H1 (cell line): ENCODE data around the gene SCOC. TPM values are rescaled to one million over a fixed set of nuclear protein-coding genes. Genes with fewer than 3 reads are reported as not detected.
A peak's percentile ranks its signal among the peaks of the same experiment; 100 is the strongest.

ENCODE experiments used
- CTCF ChIA-PET: fragments of 300-600 bp; sonication (Branson Sonifier 250); formaldehyde crosslinking; loops from one replicate; lab custom pipeline; 2021; ENCODE audit not compliant: partially characterized antibody; lab: Charles Lee
- POLR2A ChIA-PET: fragments of 300-600 bp; sonication (Branson Sonifier 250); formaldehyde crosslinking; loops from one replicate; lab custom pipeline; 2021; ENCODE audit warnings: inconsistent platforms; ENCODE audit not compliant: partially characterized antibody; lab: Charles Lee
- DNase-seq, 2 experiments: peaks; one replicate each; pipeline versions ENCODE4 v3.0.0 to v3.0.0-alpha.2; 2010 to 2022; ENCODE audit warnings: low spot score in 2 of 2, low read depth in 1 of 2, mixed read lengths in 1 of 2
- FAIRE-seq: peaks from 2 replicates; lab custom pipeline; 2011; peaks lifted over from hg19 to GRCh38; lab: Jason Lieb, UNC
- H2AFZ ChIP-seq: 2 replicates; pipeline ENCODE4 v1.8.1; 2012; ENCODE audit warnings: low read length, inconsistent platforms
- H2AK5ac ChIP-seq: 2 replicates; pipeline ENCODE4 v1.6.1; 2013; ENCODE audit warnings: low read depth, low read length
- H2BK120ac ChIP-seq: replicated peaks from 2 replicates; pipeline ENCODE3; 2013; ENCODE audit warnings: low read depth, low read length, inconsistent platforms
- H2BK12ac ChIP-seq: 2 replicates; pipeline ENCODE4 v1.6.1; 2013; ENCODE audit warnings: low read depth, low read length
- H2BK15ac ChIP-seq: 2 replicates; pipeline ENCODE4 v1.6.1; 2013; ENCODE audit warnings: low read length
- H2BK20ac ChIP-seq: 2 replicates; pipeline ENCODE4 v1.6.1; 2013; ENCODE audit warnings: low read length
- H2BK5ac ChIP-seq: 2 replicates; pipeline ENCODE4 v1.6.1; 2013; ENCODE audit warnings: low read depth, low read length
- H3K14ac ChIP-seq: 2 replicates; pipeline ENCODE4 v1.6.1; 2013; ENCODE audit warnings: inconsistent platforms; ENCODE audit not compliant: insufficient read length
- H3K18ac ChIP-seq: 2 replicates; pipeline ENCODE4 v1.6.1; 2013; ENCODE audit warnings: low read length; ENCODE audit errors: extremely low read depth
- H3K23ac ChIP-seq: 2 replicates; pipeline ENCODE4 v1.6.1; 2013; ENCODE audit warnings: inconsistent platforms; ENCODE audit not compliant: insufficient read length
- H3K23me2 ChIP-seq: 2 replicates; pipeline ENCODE4 v1.6.1; 2013; ENCODE audit warnings: low read depth, low read length
- H3K27ac ChIP-seq: 2 replicates; pipeline ENCODE4 v1.6.1; 2011; ENCODE audit warnings: low read depth, low read length, inconsistent platforms
- H3K27me3 ChIP-seq, 4 experiments: replicated peaks in 1 of 4; 1 replicate in 1 of 4; 2 replicates in 3 of 4; pipeline versions ENCODE4 v1.6.1 to v1.8.1; 2011 to 2013; ENCODE audit warnings: low read length in 3 of 4, mild to moderate bottlenecking in 3 of 4, inconsistent platforms in 2 of 4, mixed read lengths in 2 of 4, moderate library complexity in 1 of 4; ENCODE audit not compliant: control insufficient read depth in 3 of 4, insufficient read depth in 3 of 4; ENCODE audit errors: extremely low read depth in 1 of 4
- H3K36me3 ChIP-seq, 4 experiments: 2 replicates each; pipeline versions ENCODE4 v1.6.1 to v1.8.1; 2011 to 2013; ENCODE audit warnings: mild to moderate bottlenecking in 4 of 4, low read length in 3 of 4, moderate library complexity in 2 of 4, control low read depth in 1 of 4, inconsistent platforms in 1 of 4; ENCODE audit not compliant: insufficient read depth in 4 of 4, control insufficient read depth in 2 of 4
- H3K4ac ChIP-seq: replicated peaks from 2 replicates; pipeline ENCODE3; 2013; ENCODE audit warnings: low read length, low read depth, mixed read lengths, inconsistent platforms; ENCODE audit not compliant: insufficient read length
- H3K4me1 ChIP-seq, 4 experiments: replicated peaks in 1 of 4; 1 replicate in 1 of 4; 2 replicates in 3 of 4; pipeline versions ENCODE4 v1.6.1 to v1.8.1; 2011 to 2013; ENCODE audit warnings: low read length in 3 of 4, inconsistent platforms in 2 of 4, mixed read lengths in 1 of 4; ENCODE audit not compliant: insufficient read depth in 4 of 4, control insufficient read depth in 3 of 4
- H3K4me2 ChIP-seq, 2 experiments: 2 replicates each; pipeline versions ENCODE4 v1.6.1 to v1.8.1; 2011 to 2013; ENCODE audit warnings: low read depth in 2 of 2, low read length in 2 of 2, control low read depth in 1 of 2, inconsistent platforms in 1 of 2, mild to moderate bottlenecking in 1 of 2; ENCODE audit not compliant: insufficient read depth in 1 of 2
- H3K4me3 ChIP-seq, 4 experiments: fragments of 200-600, 300-600 bp in 1 of 4; sonication (generic), shearing (Covaris generic), sonication (Bioruptor Twin) in 1 of 4; 2 replicates each; pipeline versions ENCODE4 v1.5.1 to v1.8.1; 2011 to 2016; ENCODE audit warnings: low read length in 4 of 4, low read depth in 3 of 4, control low read depth in 2 of 4, inconsistent platforms in 2 of 4, mild to moderate bottlenecking in 2 of 4, mixed read lengths in 1 of 4, moderate library complexity in 1 of 4; ENCODE audit not compliant: insufficient read depth in 2 of 4; ENCODE audit errors: extremely low read depth in 1 of 4
- H3K56ac ChIP-seq: replicated peaks from 2 replicates; pipeline ENCODE3; 2013; ENCODE audit warnings: low read depth, mild to moderate bottlenecking, mixed read lengths, low read length, inconsistent platforms; ENCODE audit not compliant: insufficient read length
- H3K79me1 ChIP-seq: 2 replicates; pipeline ENCODE4 v1.6.1; 2013; ENCODE audit warnings: low read depth, low read length, control low read depth
- H3K79me2 ChIP-seq, 2 experiments: 2 replicates each; pipeline versions ENCODE4 v1.6.1 to v1.8.1; 2012 to 2013; ENCODE audit warnings: low read length in 2 of 2, mild to moderate bottlenecking in 2 of 2, inconsistent platforms in 1 of 2; ENCODE audit not compliant: insufficient read depth in 2 of 2, control insufficient read depth in 1 of 2
- H3K9ac ChIP-seq, 4 experiments: replicated peaks in 1 of 4; 1 replicate in 1 of 4; 2 replicates in 3 of 4; pipeline versions ENCODE4 v1.6.1 to v1.8.1; 2011 to 2013; ENCODE audit warnings: low read depth in 3 of 4, low read length in 3 of 4, control low read depth in 2 of 4, mild to moderate bottlenecking in 2 of 4, moderate library complexity in 2 of 4, inconsistent platforms in 1 of 4; ENCODE audit errors: extremely low read depth in 1 of 4
- H3K9me3 ChIP-seq, 2 experiments: 2 replicates each; pipeline versions ENCODE4 v1.6.1 to v1.8.1; 2012 to 2013; ENCODE audit warnings: mild to moderate bottlenecking in 2 of 2, moderate library complexity in 2 of 2, control low read depth in 1 of 2, inconsistent platforms in 1 of 2, low read depth in 1 of 2, low read length in 1 of 2, mixed read lengths in 1 of 2; ENCODE audit not compliant: insufficient read depth in 2 of 2
- H4K20me1 ChIP-seq, 2 experiments: replicated peaks in 1 of 2; 2 replicates each; pipeline versions ENCODE3 to v1.8.1; 2011 to 2013; ENCODE audit warnings: inconsistent platforms in 2 of 2, low read length in 2 of 2, mild to moderate bottlenecking in 1 of 2; ENCODE audit not compliant: insufficient read depth in 2 of 2, control insufficient read depth in 1 of 2
- H4K5ac ChIP-seq: 2 replicates; pipeline ENCODE4 v1.6.1; 2013; ENCODE audit warnings: low read length, low read depth, mixed read lengths, inconsistent platforms; ENCODE audit not compliant: insufficient read length
- H4K8ac ChIP-seq: 2 replicates; pipeline ENCODE4 v1.8.0; 2013; ENCODE audit warnings: mild to moderate bottlenecking, moderate library complexity, low read length, inconsistent platforms; ENCODE audit not compliant: insufficient read depth; ENCODE audit errors: extremely low read depth
- H4K91ac ChIP-seq: replicated peaks from 2 replicates; pipeline ENCODE3; 2013; ENCODE audit warnings: low read length, mixed read lengths, inconsistent platforms; ENCODE audit not compliant: insufficient read length
- CREB1 ChIP-seq: IDR thresholded peaks from 2 replicates; pipeline ENCODE4 v1.6.1; 2012; ENCODE audit warnings: inconsistent platforms
- CTCF ChIP-seq, 3 experiments: IDR thresholded peaks; 1 replicate in 2 of 3; 2 replicates in 1 of 3; pipeline versions ENCODE4 v1.5.1 to v1.6.1; 2011; ENCODE audit warnings: low read length in 3 of 3, mild to moderate bottlenecking in 3 of 3, inconsistent platforms in 2 of 3, low read depth in 1 of 3, moderate library complexity in 1 of 3; ENCODE audit not compliant: insufficient read depth in 1 of 3; ENCODE audit errors: control extremely low read depth in 1 of 3
- FOSL1 ChIP-seq: IDR thresholded peaks from 2 replicates; pipeline ENCODE4 v1.6.1; 2011; ENCODE audit warnings: mild to moderate bottlenecking, low read depth, low read length, moderate library complexity; ENCODE audit not compliant: insufficient read depth
- HDAC2 ChIP-seq, 2 experiments: fragments of 300-600 bp in 1 of 2; sonication (generic) in 1 of 2; IDR thresholded peaks; 2 replicates each; pipeline ENCODE4 v1.6.1; 2011 to 2012; ENCODE audit warnings: low read depth in 2 of 2, low read length in 2 of 2, mild to moderate bottlenecking in 2 of 2, moderate library complexity in 2 of 2, borderline replicate concordance in 1 of 2, inconsistent platforms in 1 of 2
- KDM1A ChIP-seq: fragments of 200-600, 300-600 bp; sonication (generic); IDR thresholded peaks from 2 replicates; pipeline ENCODE4 v1.7.1; 2016; ENCODE audit warnings: mild to moderate bottlenecking, low read length, borderline replicate concordance
- KDM5A ChIP-seq: fragments of 200-600 bp; IDR thresholded peaks from 2 replicates; pipeline ENCODE4 v1.7.1; 2012; ENCODE audit warnings: mild to moderate bottlenecking, low read length, inconsistent platforms, mixed read lengths
- RAD21 ChIP-seq, 2 experiments: IDR thresholded peaks in 1 of 2; conservative IDR thresholded peaks in 1 of 2; 2 replicates each; pipeline ENCODE4 v1.6.1; 2011; ENCODE audit warnings: low read depth in 2 of 2, low read length in 2 of 2, improper control_type of control experiment in 1 of 2, inconsistent platforms in 1 of 2, mild to moderate bottlenecking in 1 of 2, moderate library complexity in 1 of 2
- SRF ChIP-seq: IDR thresholded peaks from 2 replicates; pipeline ENCODE4 v1.6.1; 2011; ENCODE audit warnings: mild to moderate bottlenecking, low read depth, low read length, moderate library complexity
- WGBS, 2 experiments: shearing (Covaris generic) in 1 of 2; methylation state at CpG; one replicate each; pipeline versions ENCODE4 v1.1.6 to v1.1.7; 2013 to 2015; ENCODE audit warnings: low lambda C conversion rate in 2 of 2, mixed read lengths in 2 of 2, inconsistent platforms in 1 of 2, low coverage in 1 of 2, missing lambda C conversion rate in 1 of 2; ENCODE audit not compliant: insufficient replicate concordance in 2 of 2, insufficient coverage in 1 of 2, insufficient read length in 1 of 2; ENCODE audit errors: extremely low coverage in 1 of 2, missing lambda C conversion rate in 1 of 2; 5-methylcytosine and 5-hydroxymethylcytosine counted together
- polyA plus RNA-seq, 7 experiments: library from polyadenylated mRNA; depleted of rRNA in 3 of 7; stranded (reverse) in 5 of 7; unstranded in 2 of 7; fragments of >200 nt in 5 of 7; fragments of 200-250 nt in 2 of 7; gene quantifications; 1 replicate in 5 of 7; 2 replicates in 1 of 7; 4 replicates in 1 of 7; pipeline versions ENCODE4 v1.2.1 to v1.2.3, GENCODE V29; 2011 to 2013; ENCODE audit warnings: missing spikeins in 2 of 7, mixed read lengths in 2 of 7
- total RNA-seq: library from RNA; stranded (reverse); fragmentation: NEBNext Ultra II Directional; extraction: Animal tissue kit (Norgen Biotek cat#: 25700); gene quantifications from 2 replicates; pipeline ENCODE4 v1.2.1, GENCODE V29; 2021

The SCOC gene
- total and polyA plus RNA-seq, 2 of the 8 experiments (the other 6 are each of a cell fraction or from before 2014, with no cell fraction given): 12.1 to 33.4 TPM

- POLR2A ChIA-PET: interaction anchor here (1.6 kb wide), 1 partner anchor 10 kb away, joined by 3 read pairs; no protein-coding TSS in a partner anchor
- no peak for TF ChIP-seq KDM5A
- 0 out of 2 replicates have a peak, but pooled peaks have one; percentile 22 for TF ChIP-seq CREB1
- TF ChIP-seq FOSL1: no peak
- TF ChIP-seq RAD21 (IDR thresholded peaks at IDR 0.05 in 1 of 2, conservative IDR thresholded peaks at IDR 0.05 in 1 of 2; ENCODE audit: low read depth in 2 of 2, low read length in 2 of 2): peak; percentile 63 to 68
- TF ChIP-seq CTCF (IDR thresholded peaks at IDR 0.05; ENCODE audit: control extremely low read depth in 1 of 3, insufficient read depth in 1 of 3, low read depth in 1 of 3, low read length in 3 of 3): peak; percentile 66 to 91 (median 83)
- no peak for TF ChIP-seq HDAC2 (IDR thresholded peaks at IDR 0.05; ENCODE audit: borderline replicate concordance in 1 of 2, low read depth in 2 of 2, low read length in 2 of 2)
- no peak for TF ChIP-seq SRF
- TF ChIP-seq KDM1A: no peak
Observed at GRCh38 chr4:140359562-140360427, 13.7 kb upstream of the SCOC start.

More at GRCh38 chr4:140359562-140360427, 13.7 kb upstream of the SCOC start:
- Histone ChIP-seq H2BK12ac (no peak overlapping the region), H2BK5ac (no peak overlapping the region), H4K8ac (no peak overlapping the region), H2BK20ac (no peak overlapping the region), H2BK120ac (no peak overlapping the region), H3K4me2 (no peak overlapping the region), H3K23me2 (no peaks in the 10 kb centered on the region), H3K27me3 (peaks cover 0 to 2% (median 0%) of the 10 kb centered on the region in 4 experiments; a peak in 1 of 7 replicates), H3K27ac (no peak overlapping the region), H3K23ac (no peak overlapping the region), H3K9me3 (no peaks in the 10 kb centered on the region), H3K18ac (no peak overlapping the region), H3K36me3 (no peaks in the 10 kb centered on the region), H2BK15ac (no peak overlapping the region), H3K79me2 (no peaks in the 10 kb centered on the region), H2AFZ (no peak overlapping the region), H3K14ac (no peak overlapping the region), H3K4me1 (no peaks in the 10 kb centered on the region), H4K20me1 (no peaks in the 10 kb centered on the region), H3K79me1 (no peaks in the 10 kb centered on the region), H2AK5ac (no peak overlapping the region), H3K9ac (no peak overlapping the region), H3K4ac (no peak overlapping the region), H3K56ac (no peak overlapping the region), H3K4me3 (no peak overlapping the region), H4K5ac (no peak overlapping the region), H4K91ac (no peak overlapping the region)
- 48% methylated on average over 7 of the region's 7 CpGs; no CpG with 5 or more reads in 1 of the 2 experiments for WGBS, 2 experiments
- DNase-seq (peak; percentile 47 to 88), FAIRE-seq (peak; percentile 88)
- CTCF ChIA-PET: interaction anchor here (0.6 to 3.4 kb wide), 89 partner anchors 9 to 641 kb away, joined by 3 to 44 read pairs (median 5); partner anchors contain the start of genes CLGN, ELMOD2, MGAT4D and SCOC
